Testis (tissue), 2 donors: Measurements from ENCODE around the gene ESRRA.

Experiments
- POLR2A ChIP-seq: fragments of 450-650 bp; IDR thresholded peaks from one replicate; pipeline ENCODE4 v1.6.1; 2017; ENCODE audit warnings: antibody characterized with exemption, mild to moderate bottlenecking, moderate library complexity
- TF ChIP-seq, protein P1 (sequence below), 3 experiments: fragments of 450-650 bp in 2 of 3; fragments of 200-600 bp in 1 of 3; sonication (generic) in 1 of 3; IDR thresholded peaks; one replicate each; pipeline ENCODE4 v1.5.1; 2016 to 2019; ENCODE audit warnings: antibody characterized with exemption in 3 of 3, mild to moderate bottlenecking in 2 of 3, moderate library complexity in 1 of 3

DNA sequence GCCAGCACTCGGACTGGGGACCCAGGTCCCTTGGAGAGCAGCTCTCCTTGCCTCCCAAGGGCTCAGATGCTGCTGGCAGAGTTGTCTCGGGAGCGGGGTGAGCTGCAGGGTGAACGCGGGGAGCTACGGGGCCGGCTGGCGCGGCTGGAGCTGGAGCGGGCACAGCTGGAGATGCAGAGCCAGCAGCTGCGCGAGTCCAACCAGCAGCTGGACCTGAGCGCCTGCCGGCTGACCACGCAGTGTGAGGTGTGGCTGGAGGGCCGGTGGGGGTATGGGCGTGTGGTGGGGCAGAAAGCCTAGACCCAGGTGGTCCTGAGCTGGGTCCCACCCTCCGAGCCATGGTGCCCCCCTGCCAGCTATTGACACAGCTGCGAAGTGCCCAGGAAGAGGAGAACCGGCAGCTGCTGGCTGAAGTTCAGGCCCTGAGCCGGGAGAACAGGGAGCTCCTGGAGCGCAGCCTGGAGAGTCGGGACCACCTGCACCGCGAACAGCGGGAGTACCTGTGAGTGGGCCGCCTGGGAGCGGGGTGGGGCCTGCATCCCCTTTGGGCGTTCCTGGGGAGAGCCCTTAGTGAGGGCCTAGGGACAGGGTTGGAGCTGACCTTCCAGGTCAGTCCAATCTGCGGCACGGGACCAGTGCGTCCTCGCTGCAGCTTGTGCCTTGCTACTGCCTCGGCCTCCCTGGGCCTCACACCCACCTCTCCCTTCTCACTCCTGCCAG lies 47.8 kb downstream of the ESRRA start:
- no peak for TF ChIP-seq POLR2A
- TF ChIP-seq, protein P1, sequence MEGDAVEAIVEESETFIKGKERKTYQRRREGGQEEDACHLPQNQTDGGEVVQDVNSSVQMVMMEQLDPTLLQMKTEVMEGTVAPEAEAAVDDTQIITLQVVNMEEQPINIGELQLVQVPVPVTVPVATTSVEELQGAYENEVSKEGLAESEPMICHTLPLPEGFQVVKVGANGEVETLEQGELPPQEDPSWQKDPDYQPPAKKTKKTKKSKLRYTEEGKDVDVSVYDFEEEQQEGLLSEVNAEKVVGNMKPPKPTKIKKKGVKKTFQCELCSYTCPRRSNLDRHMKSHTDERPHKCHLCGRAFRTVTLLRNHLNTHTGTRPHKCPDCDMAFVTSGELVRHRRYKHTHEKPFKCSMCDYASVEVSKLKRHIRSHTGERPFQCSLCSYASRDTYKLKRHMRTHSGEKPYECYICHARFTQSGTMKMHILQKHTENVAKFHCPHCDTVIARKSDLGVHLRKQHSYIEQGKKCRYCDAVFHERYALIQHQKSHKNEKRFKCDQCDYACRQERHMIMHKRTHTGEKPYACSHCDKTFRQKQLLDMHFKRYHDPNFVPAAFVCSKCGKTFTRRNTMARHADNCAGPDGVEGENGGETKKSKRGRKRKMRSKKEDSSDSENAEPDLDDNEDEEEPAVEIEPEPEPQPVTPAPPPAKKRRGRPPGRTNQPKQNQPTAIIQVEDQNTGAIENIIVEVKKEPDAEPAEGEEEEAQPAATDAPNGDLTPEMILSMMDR (IDR thresholded peaks at IDR 0.05), result no peak
